ENCODE measurements around the gene NUP107. TPM values are rescaled to one million over a fixed set of nuclear protein-coding genes. Genes with fewer than 3 reads are reported as not detected.

NUP107 gene
- total RNA-seq, 1 experiment from 2014 or later = 48.1 TPM

GRCh38 chr12:68750506-68750905 is 63.7 kb downstream of the NUP107 start:
- intact Hi-C loops (cut with micrococcal nuclease) = no loop called here
- Mint-ChIP-seq H3K36me3 (ENCODE audit: insufficient read depth, unreplicated experiment) (peaks cover 26% of the 10 kb centered on the region), H3K27me3 (ENCODE audit: insufficient read depth, unreplicated experiment) (no peaks in the 10 kb centered on the region), H3K4me3 (ENCODE audit: unreplicated experiment) (no peak overlapping the region), H3K9me3 (ENCODE audit: unreplicated experiment) (no peaks in the 10 kb centered on the region), H3K4me1 (ENCODE audit: insufficient read depth, unreplicated experiment) (peaks cover 23% of the 10 kb centered on the region), H3K27ac (ENCODE audit: low read depth, unreplicated experiment) (no peak overlapping the region)
- ChIA-PET CTCF (no interaction called here), POLR2A (interaction anchor here (0.9 kb wide), 1 partner anchor 57 kb away, joined by 3 read pairs; the partner anchor contains the start of gene MDM2)
- TF ChIP-seq CTCF (IDR thresholded peaks at IDR 0.05; ENCODE audit: unreplicated experiment) = no peak
- no TSS peak for BruUV-seq (replicated peaks)
- no peak for DNase-seq (ENCODE audit: unreplicated experiment)

GRCh38 chr12:68755536-68756243 is 68.9 kb downstream of the NUP107 start:
- no peak for DNase-seq (ENCODE audit: unreplicated experiment)
- BruUV-seq (replicated peaks) = no TSS peak
- no peak for TF ChIP-seq CTCF (IDR thresholded peaks at IDR 0.05; ENCODE audit: unreplicated experiment)
- Mint-ChIP-seq H3K4me1 (ENCODE audit: insufficient read depth, unreplicated experiment) (no peaks in the 10 kb centered on the region), H3K9me3 (ENCODE audit: unreplicated experiment) (no peaks in the 10 kb centered on the region), H3K27me3 (ENCODE audit: insufficient read depth, unreplicated experiment) (no peaks in the 10 kb centered on the region), H3K27ac (ENCODE audit: low read depth, unreplicated experiment) (no peak overlapping the region), H3K4me3 (ENCODE audit: unreplicated experiment) (no peak overlapping the region), H3K36me3 (ENCODE audit: insufficient read depth, unreplicated experiment) (peaks cover 36% of the 10 kb centered on the region)
- POLR2A ChIA-PET = interaction anchor here (0.9 kb wide), 1 partner anchor 9 kb away, joined by 3 read pairs; the partner anchor contains the start of gene SLC35E3
- intact Hi-C loops (cut with micrococcal nuclease) = no loop called here
- CTCF ChIA-PET = no interaction called here

GRCh38 chr12:68759852-68760251 is 73.1 kb downstream of the NUP107 start:
- Mint-ChIP-seq H3K27ac (ENCODE audit: low read depth, unreplicated experiment) (no peak overlapping the region), H3K27me3 (ENCODE audit: insufficient read depth, unreplicated experiment) (no peaks in the 10 kb centered on the region), H3K4me3 (ENCODE audit: unreplicated experiment) (no peak overlapping the region), H3K36me3 (ENCODE audit: insufficient read depth, unreplicated experiment) (peaks cover 39% of the 10 kb centered on the region), H3K9me3 (ENCODE audit: unreplicated experiment) (no peaks in the 10 kb centered on the region), H3K4me1 (ENCODE audit: insufficient read depth, unreplicated experiment) (peaks cover 6% of the 10 kb centered on the region)
- DNase-seq (ENCODE audit: unreplicated experiment) = no peak
- ChIA-PET POLR2A (interaction anchor here (0.6 to 1.3 kb wide), 3 partner anchors 14 to 49 kb away, joined by 3 to 4 read pairs (median 3); partner anchors contain the start of gene SLC35E3), CTCF (no interaction called here)
- intact Hi-C loops (cut with micrococcal nuclease) = no loop called here
- TF ChIP-seq CTCF (IDR thresholded peaks at IDR 0.05; ENCODE audit: unreplicated experiment) = no peak
- BruUV-seq (replicated peaks) = no TSS peak

- intact Hi-C loops (cut with micrococcal nuclease) = no loop called here
- H3K4me3 Mint-ChIP-seq (ENCODE audit: unreplicated experiment) = no peak overlapping the region
- DNase-seq (ENCODE audit: unreplicated experiment) = no peak
- H3K4me1 Mint-ChIP-seq (ENCODE audit: insufficient read depth, unreplicated experiment) = peaks cover 6% of the 10 kb centered on the region
- no TSS peak for BruUV-seq (replicated peaks)
- no peaks in the 10 kb centered on the region for H3K9me3 Mint-ChIP-seq (ENCODE audit: unreplicated experiment)
- CTCF ChIA-PET = no interaction called here
- no peak overlapping the region for H3K27ac Mint-ChIP-seq (ENCODE audit: low read depth, unreplicated experiment)
- no peaks in the 10 kb centered on the region for H3K27me3 Mint-ChIP-seq (ENCODE audit: insufficient read depth, unreplicated experiment)
- POLR2A ChIA-PET = no interaction called here
- no peak for TF ChIP-seq CTCF (IDR thresholded peaks at IDR 0.05; ENCODE audit: unreplicated experiment)
- H3K36me3 Mint-ChIP-seq (ENCODE audit: insufficient read depth, unreplicated experiment) = peaks cover 45% of the 10 kb centered on the region
Observed at GRCh38 chr12:68760806-68761441, 74.1 kb downstream of the NUP107 start.

Data from MCF 10A (cell line).